Activated CD4-positive, alpha-beta T cell treated with anti-CD3 and anti-CD28 coated beads, Interleukin-2, amount 50 U/mL, for 24 hours (primary cell): ENCODE results near the gene OOEP.
A peak's percentile ranks its signal among the peaks of the same experiment; 100 is the strongest.
"Not testable (repeated sequence)": the region's sequence is repeated elsewhere in the genome, so short reads cannot be mapped to it uniquely, and the experiment has no call there.

ENCODE experiments used
- DNase-seq, 2 donors: peaks; one replicate each; pipeline ENCODE4 v3.0.0-alpha.2; 2020; ENCODE audit warnings: low read depth in 1 of 2, low spot score in 1 of 2

OOEP gene

GRCh38 chr6:73369563-73369962, at the start of gene OOEP:
Gene OOEP (minus strand): TSS chr6:73369897. CDS start chr6:73369792, 105 bp downstream.
- DNase-seq, result no peak

GRCh38 chr6:73418081-73418741, 48.5 kb upstream of the OOEP start:
- no peak for DNase-seq

- DNase-seq, result no peak
Measured at GRCh38 chr6:73413102-73413501, 43.4 kb upstream of the OOEP start.

GRCh38 chr6:73409395-73409794, 39.7 kb upstream of the OOEP start:
- DNase-seq, result no peak

GRCh38 chr6:73400656-73401055, 31.0 kb upstream of the OOEP start:
- DNase-seq, result no peak

GRCh38 chr6:73395875-73396274, 26.2 kb upstream of the OOEP start:
- DNase-seq, result no peak

- DNase-seq, result peak in 1 of 2 donors; percentile 3
Measured at GRCh38 chr6:73394577-73395354, 25.1 kb upstream of the OOEP start, which contains the start of gene DDX43. Gene DDX43 (plus strand): TSS chr6:73394828. CDS start chr6:73394906, 78 bp downstream.

GRCh38 chr6:73393278-73393677, 23.6 kb upstream of the OOEP start:
- DNase-seq, result no peak

- DNase-seq, result not testable (repeated sequence)
Measured at GRCh38 chr6:73392188-73392587, 22.5 kb upstream of the OOEP start.

GRCh38 chr6:73391675-73392074, 22.0 kb upstream of the OOEP start:
- DNase-seq, result no peak

GRCh38 chr6:73389854-73390253, 20.2 kb upstream of the OOEP start:
- DNase-seq, result no peak

GRCh38 chr6:73388800-73389512, 19.3 kb upstream of the OOEP start:
- DNase-seq, result peak in 1 of 2 donors; percentile 30

GRCh38 chr6:73388433-73388799, 18.7 kb upstream of the OOEP start:
- no peak for DNase-seq

- DNase-seq, result no peak
Measured at GRCh38 chr6:73382462-73383113, 12.9 kb upstream of the OOEP start.

- DNase-seq, result not testable (repeated sequence)
Measured at GRCh38 chr6:73381531-73381930, 11.8 kb upstream of the OOEP start.

GRCh38 chr6:73377225-73377624, 7.5 kb upstream of the OOEP start:
- no peak for DNase-seq

- no peak for DNase-seq
Measured at GRCh38 chr6:73375216-73375615, 5.5 kb upstream of the OOEP start.

- no peak for DNase-seq
Measured at GRCh38 chr6:73372516-73372915, 2.8 kb upstream of the OOEP start.

- DNase-seq, result no peak
Measured at GRCh38 chr6:73371984-73372383, 2.3 kb upstream of the OOEP start.

- DNase-seq, result no peak
Measured at GRCh38 chr6:73369157-73369556, 540 bp downstream of the OOEP start.

- no peak for DNase-seq
Measured at GRCh38 chr6:73368675-73369074, 1.0 kb downstream of the OOEP start.
